PC-9 (cell line): ENCODE results near the gene U2SURP. TPM values are rescaled to one million over a fixed set of nuclear protein-coding genes. Genes with fewer than 3 reads are reported as not detected.

Experiments used
- BruUV-seq: library from RNA; stranded (reverse); fragments of 400-500 nt; replicated peaks from 2 replicates; lab custom pipeline; 2021; lab: Mats Ljungman, UMichigan
- CTCF ChIA-PET: fragments of 300-600 bp; sonication (Branson Sonifier 250); formaldehyde crosslinking; loops from one replicate; lab custom pipeline; 2022; ENCODE audit warnings: antibody characterized with exemption; lab: Charles Lee
- POLR2A ChIA-PET: fragments of 300-600 bp; sonication (Branson Sonifier 250); formaldehyde crosslinking; loops from one replicate; lab custom pipeline; 2022; ENCODE audit warnings: antibody characterized with exemption; ENCODE audit not compliant: unreplicated experiment; lab: Charles Lee
- DNase-seq, 2 experiments: peaks; one replicate each; pipeline versions ENCODE4 v3.0.0 to v3.0.0-alpha.2; 2015 to 2022; ENCODE audit warnings: mixed read lengths in 1 of 2
- H2AFZ ChIP-seq: fragments of 200-600 bp; sonication (generic); 2 replicates; pipeline ENCODE4 v1.8.1; 2017; ENCODE audit warnings: antibody characterized with exemption
- H3F3A ChIP-seq: fragments of 200-600 bp; sonication (generic); 2 replicates; pipeline ENCODE4 v1.8.1; 2017; ENCODE audit warnings: antibody characterized with exemption, mild to moderate bottlenecking, low read depth; ENCODE audit not compliant: insufficient read depth
- H3K27ac ChIP-seq: fragments of 200-600 bp; sonication (generic); 2 replicates; pipeline ENCODE4 v1.6.1; 2016; ENCODE audit warnings: mixed run types
- H3K27me3 ChIP-seq: fragments of 200-600 bp; sonication (generic); 2 replicates; pipeline ENCODE4 v1.6.1; 2016; ENCODE audit warnings: low read depth, mixed run types; ENCODE audit not compliant: insufficient read depth
- H3K36me3 ChIP-seq: fragments of 200-600 bp; sonication (generic); 2 replicates; pipeline ENCODE4 v1.6.1; 2016; ENCODE audit warnings: low read depth, mixed run types
- H3K4me1 ChIP-seq: fragments of 200-600 bp; sonication (generic); replicated peaks from 2 replicates; pipeline ENCODE4 v1.6.1; 2016; ENCODE audit warnings: mixed run types; ENCODE audit not compliant: insufficient read depth
- H3K4me2 ChIP-seq: fragments of 200-600 bp; sonication (generic); 2 replicates; pipeline ENCODE4 v1.6.1; 2017; ENCODE audit warnings: mixed run types
- H3K4me3 ChIP-seq: fragments of 200-600 bp; sonication (generic); 2 replicates; pipeline ENCODE4 v1.6.1; 2016; ENCODE audit warnings: mixed run types
- H3K79me2 ChIP-seq: fragments of 200-600 bp; sonication (generic); 2 replicates; pipeline ENCODE4 v1.6.1; 2017; ENCODE audit warnings: low read depth, mixed run types
- H3K9me2 ChIP-seq: fragments of 200-600 bp; sonication (generic); 2 replicates; pipeline ENCODE4 v1.8.1; 2017; ENCODE audit warnings: mild to moderate bottlenecking; ENCODE audit not compliant: insufficient read depth
- H3K9me3 ChIP-seq: fragments of 200-600 bp; sonication (generic); 2 replicates; pipeline ENCODE4 v1.8.1; 2016; ENCODE audit warnings: low read depth; ENCODE audit not compliant: insufficient read depth
- H4K20me1 ChIP-seq: fragments of 200-600 bp; sonication (generic); 2 replicates; pipeline ENCODE4 v1.8.1; 2017; ENCODE audit not compliant: insufficient read depth
- CTCF ChIP-seq: fragments of 200-600 bp; sonication (generic); conservative IDR thresholded peaks from 2 replicates; pipeline ENCODE4 v1.6.1; 2017; ENCODE audit warnings: mixed run types, antibody characterized with exemption, mild to moderate bottlenecking, moderate library complexity
- EZH2 ChIP-seq: fragments of 200-600 bp; sonication (generic); IDR thresholded peaks from 2 replicates; pipeline ENCODE4 v1.8.0; 2017; ENCODE audit warnings: antibody characterized with exemption, low read depth
- intact Hi-C: fragments of 100-400 bp; cut with micrococcal nuclease; formaldehyde crosslinking; loops from one replicate; pipeline ENCODE4 v1.10.0; 2022; ENCODE audit not compliant: unreplicated experiment
- total RNA-seq: library from RNA; stranded (reverse); gene quantifications from 2 replicates; pipeline ENCODE4 v1.2.3, GENCODE V29; 2021

Gene U2SURP
- total RNA-seq, 1 experiment from 2014 or later = 126 TPM

GRCh38 chr3:143035466-143036211 is 34.3 kb downstream of the U2SURP start:
- intact Hi-C loops = no loop called here
- TF ChIP-seq CTCF (no peak), EZH2 (no peak)
- H3K36me3 ChIP-seq = peaks cover 60% of the 10 kb centered on the region
- peaks cover 38% of the 10 kb centered on the region for H3F3A ChIP-seq
- no peak overlapping the region for H3K4me2 ChIP-seq
- no peaks in the 10 kb centered on the region for H3K9me3 ChIP-seq
- H3K79me2 ChIP-seq = peaks cover 3% of the 10 kb centered on the region; the same call in 1 of the 2 replicates
- ChIA-PET CTCF (no interaction called here), POLR2A (no interaction called here)
- H3K4me3 ChIP-seq = no peak overlapping the region
- H3K27ac ChIP-seq = peak overlapping the region; percentile 59
- no peaks in the 10 kb centered on the region for H3K9me2 ChIP-seq
- no peak overlapping the region for H2AFZ ChIP-seq
- peak in 1 of 2 experiments; percentile 61 for DNase-seq
- H3K4me1 ChIP-seq = peaks cover 17% of the 10 kb centered on the region; the same call in 1 of the 2 replicates
- peaks cover 5% of the 10 kb centered on the region for H4K20me1 ChIP-seq
- H3K27me3 ChIP-seq = no peaks in the 10 kb centered on the region
- no TSS peak for BruUV-seq

- H3K4me2 ChIP-seq = no peak overlapping the region
- intact Hi-C loops = no loop called here
Observed at GRCh38 chr3:143036557-143036956, 35.2 kb downstream of the U2SURP start.

GRCh38 chr3:143037867-143038266 is 36.5 kb downstream of the U2SURP start:
- Histone ChIP-seq H4K20me1 (peaks cover 22% of the 10 kb centered on the region), H3K9me2 (no peaks in the 10 kb centered on the region), H2AFZ (no peak overlapping the region), H3K79me2 (peaks cover 3% of the 10 kb centered on the region; the same call in 1 of the 2 replicates), H3K27ac (no peak overlapping the region), H3K27me3 (no peaks in the 10 kb centered on the region), H3K4me1 (peaks cover 17% of the 10 kb centered on the region; the same call in 1 of the 2 replicates), H3F3A (peaks cover 38% of the 10 kb centered on the region), H3K9me3 (no peaks in the 10 kb centered on the region), H3K4me2 (no peak overlapping the region), H3K36me3 (peaks cover 68% of the 10 kb centered on the region), H3K4me3 (no peak overlapping the region)
- BruUV-seq = no TSS peak
- no peak for DNase-seq
- ChIA-PET POLR2A (no interaction called here), CTCF (no interaction called here)
- no peak for TF ChIP-seq EZH2
- TF ChIP-seq CTCF = peak; percentile 13; the same call in 1 of the 2 replicates
- intact Hi-C loops = no loop called here

More at GRCh38 chr3:143036557-143036956, 35.2 kb downstream of the U2SURP start:
- Histone ChIP-seq H3F3A (peaks cover 38% of the 10 kb centered on the region), H3K4me3 (no peak overlapping the region), H4K20me1 (peaks cover 13% of the 10 kb centered on the region), H3K4me1 (peaks cover 17% of the 10 kb centered on the region; the same call in 1 of the 2 replicates), H3K9me3 (no peaks in the 10 kb centered on the region), H3K36me3 (peaks cover 64% of the 10 kb centered on the region), H3K27me3 (no peaks in the 10 kb centered on the region), H3K79me2 (peaks cover 3% of the 10 kb centered on the region; the same call in 1 of the 2 replicates), H2AFZ (no peak overlapping the region), H3K27ac (no peak overlapping the region), H3K9me2 (no peaks in the 10 kb centered on the region)
- BruUV-seq = no TSS peak
- no peak for TF ChIP-seq EZH2
- no peak for TF ChIP-seq CTCF
- CTCF ChIA-PET = no interaction called here
- DNase-seq = no peak
- POLR2A ChIA-PET = no interaction called here
